ES-I3 (cell line): Measurements from ENCODE around the gene MLX.
"Not testable (repeated sequence)": the region's sequence is repeated elsewhere in the genome, so short reads cannot be mapped to it uniquely, and the experiment has no call there.

Experiments used
- H3K36me3 ChIP-seq: 2 replicates; pipeline ENCODE4 v1.6.1; 2013; ENCODE audit warnings: mild to moderate bottlenecking, low read length, control low read depth, moderate library complexity; ENCODE audit not compliant: insufficient read depth
- H3K4me1 ChIP-seq: 2 replicates; pipeline ENCODE4 v1.6.1; 2013; ENCODE audit warnings: mild to moderate bottlenecking, control low read depth, low read length; ENCODE audit not compliant: insufficient read depth
- H3K9ac ChIP-seq: 2 replicates; pipeline ENCODE4 v1.6.1; 2013; ENCODE audit warnings: low read depth, mild to moderate bottlenecking, low read length, moderate library complexity
- H3K9me3 ChIP-seq: 2 replicates; pipeline ENCODE4 v1.6.1; 2013; ENCODE audit warnings: mild to moderate bottlenecking, low read length, moderate library complexity; ENCODE audit not compliant: control insufficient read depth, insufficient read depth

Gene MLX

GRCh38 chr17:42544874-42545283 lies 22.0 kb upstream of the MLX start:
- no peak overlapping the region for H3K9ac ChIP-seq
- no peaks in the 10 kb centered on the region for H3K36me3 ChIP-seq
- H3K4me1 ChIP-seq, result peaks cover 9% of the 10 kb centered on the region; the same call in 1 of the 2 replicates
- no peaks in the 10 kb centered on the region for H3K9me3 ChIP-seq

- H3K36me3 ChIP-seq, H3K9ac ChIP-seq, H3K4me1 ChIP-seq, H3K9me3 ChIP-seq: not testable (repeated sequence)
These were observed 21.0 kb upstream of the MLX start for GRCh38 chr17:42545755-42546505.

GRCh38 chr17:42547001-42547461 lies 19.9 kb upstream of the MLX start:
- Histone ChIP-seq H3K9ac (no peak overlapping the region), H3K4me1 (peaks cover 5% of the 10 kb centered on the region; the same call in 1 of the 2 replicates), H3K36me3 (no peaks in the 10 kb centered on the region), H3K9me3 (no peaks in the 10 kb centered on the region)

GRCh38 chr17:42547698-42548069 lies 19.2 kb upstream of the MLX start:
- peak overlapping the region; percentile 48; the same call in 1 of the 2 replicates for H3K9ac ChIP-seq
- no peaks in the 10 kb centered on the region for H3K9me3 ChIP-seq
- H3K4me1 ChIP-seq, result peaks cover 5% of the 10 kb centered on the region; the same call in 1 of the 2 replicates
- H3K36me3 ChIP-seq, result no peaks in the 10 kb centered on the region

- H3K4me1 ChIP-seq, result peaks cover 5% of the 10 kb centered on the region; the same call in 1 of the 2 replicates
- H3K9me3 ChIP-seq, result no peaks in the 10 kb centered on the region
- H3K9ac ChIP-seq, result peak overlapping the region; percentile 48
- no peaks in the 10 kb centered on the region for H3K36me3 ChIP-seq
These were observed 18.6 kb upstream of the MLX start for GRCh38 chr17:42548070-42548837.

GRCh38 chr17:42548993-42549755 lies 17.7 kb upstream of the MLX start:
- H3K4me1 ChIP-seq, result peaks cover 5% of the 10 kb centered on the region; the same call in 1 of the 2 replicates
- H3K9ac ChIP-seq, result peak overlapping the region; percentile 48
- H3K36me3 ChIP-seq, result no peaks in the 10 kb centered on the region
- H3K9me3 ChIP-seq, result no peaks in the 10 kb centered on the region

- not testable (repeated sequence) for H3K4me1 ChIP-seq, H3K9me3 ChIP-seq, H3K36me3 ChIP-seq
- H3K9ac ChIP-seq, result peak within 1 kb of the TSS; percentile 87; the same call in 1 of the 2 replicates
These were observed 14.2 kb upstream of the MLX start, which contains the start of gene HSD17B1 for GRCh38 chr17:42552736-42553135. Gene HSD17B1 (plus strand): TSS chr17:42552923. CDS start chr17:42552934, 11 bp downstream.

- Histone ChIP-seq H3K9ac (peak overlapping the region; percentile 87; the same call in 1 of the 2 replicates), H3K4me1 (peaks cover 5% of the 10 kb centered on the region; the same call in 1 of the 2 replicates), H3K9me3 (no peaks in the 10 kb centered on the region), H3K36me3 (no peaks in the 10 kb centered on the region)
These were observed 13.6 kb upstream of the MLX start for GRCh38 chr17:42553161-42553818.

- Histone ChIP-seq H3K9me3 (no peaks in the 10 kb centered on the region), H3K36me3 (no peaks in the 10 kb centered on the region)
These were observed 13.0 kb upstream of the MLX start for GRCh38 chr17:42553866-42554249.

GRCh38 chr17:42554250-42555121 lies 12.4 kb upstream of the MLX start:
- H3K9ac ChIP-seq, result peak overlapping the region; percentile 87
- H3K36me3 ChIP-seq, result no peaks in the 10 kb centered on the region
- H3K9me3 ChIP-seq, result no peaks in the 10 kb centered on the region
- H3K4me1 ChIP-seq, result no peaks in the 10 kb centered on the region; the same call in 1 of the 2 replicates

More at GRCh38 chr17:42553866-42554249, 13.0 kb upstream of the MLX start:
- Histone ChIP-seq H3K4me1 (peaks cover 4% of the 10 kb centered on the region; the same call in 1 of the 2 replicates), H3K9ac (peak overlapping the region; percentile 87)

GRCh38 chr17:42555122-42555622 lies 11.7 kb upstream of the MLX start:
- H3K9ac ChIP-seq, result peak overlapping the region; percentile 87
- no peaks in the 10 kb centered on the region; the same call in 1 of the 2 replicates for H3K4me1 ChIP-seq
- H3K36me3 ChIP-seq, result no peaks in the 10 kb centered on the region

GRCh38 chr17:42555961-42556617 lies 10.8 kb upstream of the MLX start:
- not testable (repeated sequence) for H3K4me1 ChIP-seq, H3K36me3 ChIP-seq, H3K9me3 ChIP-seq, H3K9ac ChIP-seq

More at GRCh38 chr17:42555122-42555622, 11.7 kb upstream of the MLX start:
- no peaks in the 10 kb centered on the region for H3K9me3 ChIP-seq
